Uterus (tissue), 2 donors: ENCODE data around the gene KMT2C.

ENCODE experiments used
- CTCF ChIP-seq, 4 experiments: fragments of 200-600 bp in 2 of 4; fragments of 450-650 bp in 2 of 4; sonication (generic) in 2 of 4; IDR thresholded peaks; one replicate each; pipeline ENCODE4 v1.5.1; 2016 to 2019; ENCODE audit warnings: antibody characterized with exemption in 4 of 4, mild to moderate bottlenecking in 2 of 4, moderate library complexity in 1 of 4
- POLR2A ChIP-seq, 2 donors: fragments of 450-650 bp; IDR thresholded peaks; one replicate each; pipeline ENCODE4 v1.6.1; 2016; ENCODE audit warnings: antibody characterized with exemption in 2 of 2, mild to moderate bottlenecking in 1 of 2, moderate library complexity in 1 of 2

- no peak for TF ChIP-seq CTCF (IDR thresholded peaks at IDR 0.05)
- TF ChIP-seq POLR2A (IDR thresholded peaks at IDR 0.05) = no peak
Observed at GRCh38 chr7:152176797-152177196, 259.0 kb downstream of the KMT2C start.
